Activated CD4-positive, alpha-beta memory T cell treated with anti-CD3 and anti-CD28 coated beads for 36 hours (primary cell): ENCODE measurements around the gene BACH2. TPM values are rescaled to one million over a fixed set of nuclear protein-coding genes. Genes with fewer than 3 reads are reported as not detected.
"Not testable (repeated sequence)": the region's sequence is repeated elsewhere in the genome, so short reads cannot be mapped to it uniquely, and the experiment has no call there.

ENCODE experiments used
- CTCF ChIA-PET: fragments of 350-600 bp; sonication (Branson Sonifier 250); formaldehyde crosslinking; loops from one replicate; lab custom pipeline; 2021; ENCODE audit warnings: antibody characterized with exemption, inconsistent platforms; lab: Charles Lee
- POLR2A ChIA-PET: fragments of 350-600 bp; sonication (Branson Sonifier 250); formaldehyde crosslinking; loops from one replicate; lab custom pipeline; 2021; ENCODE audit warnings: antibody characterized with exemption; lab: Charles Lee
- DNase-seq: peaks from one replicate; pipeline ENCODE4 v3.0.0-alpha.2; 2020
- H3K27ac Mint-ChIP-seq: one replicate; pipeline ENCODE4 v1.8.0; 2021; ENCODE audit warnings: mixed read lengths
- H3K27me3 Mint-ChIP-seq: one replicate; pipeline ENCODE4 v1.8.0; 2021; ENCODE audit warnings: mixed read lengths
- H3K36me3 Mint-ChIP-seq: one replicate; pipeline ENCODE4 v1.8.0; 2021; ENCODE audit warnings: mixed read lengths
- H3K4me1 Mint-ChIP-seq: one replicate; pipeline ENCODE4 v1.8.0; 2021; ENCODE audit warnings: low read depth, mixed read lengths
- H3K4me3 Mint-ChIP-seq: one replicate; pipeline ENCODE4 v1.8.0; 2021; ENCODE audit warnings: mild to moderate bottlenecking, mixed read lengths
- H3K9me3 Mint-ChIP-seq: one replicate; pipeline ENCODE4 v1.8.0; 2021; ENCODE audit warnings: mixed read lengths
- intact Hi-C: fragments of 100-400 bp; cut with micrococcal nuclease; formaldehyde crosslinking; loops from one replicate; pipeline ENCODE4 v1.15.1; 2023
- total RNA-seq, 2 experiments: library from RNA; stranded (reverse); gene quantifications; one replicate each; pipeline ENCODE4 v1.2.3, GENCODE V29; 2021

The BACH2 gene
- total RNA-seq, 2 experiments from 2014 or later = 49.2 to 55.4 TPM

GRCh38 chr6:90290811-90291420 is 5.7 kb downstream of the BACH2 start:
- Mint-ChIP-seq H3K27me3 (no peaks in the 10 kb centered on the region), H3K36me3 (peaks cover 43% of the 10 kb centered on the region), H3K9me3 (peaks cover 2% of the 10 kb centered on the region), H3K4me3 (peak overlapping the region; percentile 33), H3K27ac (peak overlapping the region; percentile 46), H3K4me1 (peaks cover 81% of the 10 kb centered on the region)
- CTCF ChIA-PET = interaction anchor here (0.9 to 8.9 kb wide), 5 partner anchors 17 to 350 kb away, joined by 3 to 144 read pairs (median 3); no protein-coding TSS in a partner anchor
- POLR2A ChIA-PET = interaction anchor here (0.6 to 1.2 kb wide), 2 partner anchors 29 to 110 kb away, joined by 3 to 4 read pairs; no protein-coding TSS in a partner anchor
- no peak for DNase-seq
- intact Hi-C loops = no loop called here

GRCh38 chr6:90289902-90290301 is 6.7 kb downstream of the BACH2 start:
- Mint-ChIP-seq H3K27me3 (no peaks in the 10 kb centered on the region), H3K4me1 (peaks cover 91% of the 10 kb centered on the region), H3K9me3 (peaks cover 2% of the 10 kb centered on the region), H3K27ac (no peak overlapping the region), H3K36me3 (peaks cover 43% of the 10 kb centered on the region), H3K4me3 (no peak overlapping the region)
- ChIA-PET POLR2A (interaction anchor here (0.6 to 1.0 kb wide), 2 partner anchors 10 to 98 kb away, joined by 3 read pairs; no protein-coding TSS in a partner anchor), CTCF (interaction anchor here (0.9 to 8.9 kb wide), 5 partner anchors 16 to 348 kb away, joined by 3 to 144 read pairs (median 19); no protein-coding TSS in a partner anchor)
- DNase-seq = no peak
- intact Hi-C loops = loop anchor here (10.0 kb wide), 1 partner anchor 465 kb away; the partner anchor contains the start of gene CASP8AP2

GRCh38 chr6:90288404-90288803 is 8.2 kb downstream of the BACH2 start:
- CTCF ChIA-PET = interaction anchor here (0.7 to 8.9 kb wide), 9 partner anchors 61 to 916 kb away, joined by 3 to 144 read pairs (median 6); no protein-coding TSS in a partner anchor
- Mint-ChIP-seq H3K36me3 (peaks cover 35% of the 10 kb centered on the region), H3K27me3 (no peaks in the 10 kb centered on the region), H3K9me3 (peaks cover 2% of the 10 kb centered on the region), H3K4me1 (peaks cover 93% of the 10 kb centered on the region), H3K27ac (peak overlapping the region; percentile 64), H3K4me3 (no peak overlapping the region)
- intact Hi-C loops = loop anchor here (10.0 kb wide), 1 partner anchor 464 kb away; the partner anchor contains the start of gene CASP8AP2
- peak; percentile 36 for DNase-seq
- POLR2A ChIA-PET = interaction anchor here (0.8 to 6.1 kb wide), 7 partner anchors 105 to 186 kb away, joined by 3 to 52 read pairs (median 3); no protein-coding TSS in a partner anchor

GRCh38 chr6:90286884-90287488 is 9.7 kb downstream of the BACH2 start:
- Mint-ChIP-seq H3K4me3 (peak overlapping the region; percentile 42), H3K9me3 (peaks cover 2% of the 10 kb centered on the region), H3K27ac (peak overlapping the region; percentile 65), H3K36me3 (peaks cover 44% of the 10 kb centered on the region), H3K27me3 (no peaks in the 10 kb centered on the region), H3K4me1 (peaks cover 93% of the 10 kb centered on the region)
- DNase-seq = peak; percentile 81
- CTCF ChIA-PET = interaction anchor here (0.6 to 8.9 kb wide), 23 partner anchors 9 to 346 kb away, joined by 3 to 144 read pairs (median 4); partner anchors contain the start of gene BACH2
- POLR2A ChIA-PET = interaction anchor here (1.0 to 6.1 kb wide), 5 partner anchors 9 to 192 kb away, joined by 3 to 52 read pairs (median 3); no protein-coding TSS in a partner anchor
- intact Hi-C loops = loop anchor here (1.0 to 10.0 kb wide), 3 partner anchors 106 to 462 kb away; partner anchors contain the start of gene CASP8AP2

- intact Hi-C loops = loop anchor here (1.0 to 10.0 kb wide), 4 partner anchors 11 to 461 kb away; partner anchors contain the start of genes BACH2 and CASP8AP2
- POLR2A ChIA-PET = interaction anchor here (1.0 to 6.1 kb wide), 17 partner anchors 13 to 466 kb away, joined by 3 to 52 read pairs (median 6); partner anchors contain the start of gene MDN1
- CTCF ChIA-PET = interaction anchor here (0.9 to 8.9 kb wide), 18 partner anchors 8 to 345 kb away, joined by 3 to 144 read pairs (median 5); partner anchors contain the start of gene BACH2
Observed at GRCh38 chr6:90285611-90286381, 10.8 kb downstream of the BACH2 start.

GRCh38 chr6:90285042-90285481 is 11.6 kb downstream of the BACH2 start:
- intact Hi-C loops = loop anchor here (1.0 to 10.0 kb wide), 4 partner anchors 11 to 460 kb away; partner anchors contain the start of genes BACH2 and CASP8AP2
- H3K36me3 Mint-ChIP-seq = peaks cover 30% of the 10 kb centered on the region
- ChIA-PET POLR2A (interaction anchor here (0.7 to 6.1 kb wide), 32 partner anchors 8 to 465 kb away, joined by 3 to 52 read pairs (median 6); partner anchors contain the start of genes BACH2 and MDN1), CTCF (interaction anchor here (0.6 to 8.9 kb wide), 20 partner anchors 9 to 1410 kb away, joined by 3 to 144 read pairs (median 5); partner anchors contain the start of gene BACH2)
- peaks cover 2% of the 10 kb centered on the region for H3K9me3 Mint-ChIP-seq
- peak overlapping the region; percentile 89 for H3K27ac Mint-ChIP-seq
- no peaks in the 10 kb centered on the region for H3K27me3 Mint-ChIP-seq
- DNase-seq = peak; percentile 47
- H3K4me1 Mint-ChIP-seq = peaks cover 88% of the 10 kb centered on the region
- peak overlapping the region; percentile 67 for H3K4me3 Mint-ChIP-seq

More at GRCh38 chr6:90285611-90286381, 10.8 kb downstream of the BACH2 start:
- no peaks in the 10 kb centered on the region for H3K27me3 Mint-ChIP-seq
- H3K27ac Mint-ChIP-seq = peak overlapping the region; percentile 89
- peaks cover 37% of the 10 kb centered on the region for H3K36me3 Mint-ChIP-seq
- peak overlapping the region; percentile 67 for H3K4me3 Mint-ChIP-seq
- DNase-seq = peak; percentile 75
- peaks cover 2% of the 10 kb centered on the region for H3K9me3 Mint-ChIP-seq
- H3K4me1 Mint-ChIP-seq = peaks cover 91% of the 10 kb centered on the region

- peak; percentile 75 for DNase-seq
- Mint-ChIP-seq H3K4me3 (peak overlapping the region; percentile 67), H3K27me3 (no peaks in the 10 kb centered on the region), H3K36me3 (peaks cover 27% of the 10 kb centered on the region), H3K27ac (peak overlapping the region; percentile 89), H3K9me3 (peaks cover 2% of the 10 kb centered on the region), H3K4me1 (peaks cover 87% of the 10 kb centered on the region)
- intact Hi-C loops = loop anchor here (1.0 to 10.0 kb wide), 16 partner anchors 10 to 460 kb away; partner anchors contain the start of genes BACH2, CASP8AP2 and MAP3K7
- ChIA-PET POLR2A (interaction anchor here (0.7 to 6.1 kb wide), 37 partner anchors 9 to 465 kb away, joined by 3 to 52 read pairs (median 5); partner anchors contain the start of genes BACH2 and MDN1), CTCF (interaction anchor here (0.6 to 8.9 kb wide), 25 partner anchors 10 to 1410 kb away, joined by 3 to 144 read pairs (median 4); partner anchors contain the start of gene BACH2)
Observed at GRCh38 chr6:90284236-90285041, 12.2 kb downstream of the BACH2 start.

GRCh38 chr6:90282265-90282664 is 14.4 kb downstream of the BACH2 start:
- CTCF ChIA-PET = interaction anchor here (0.6 kb wide), 1 partner anchor 105 kb away, joined by 3 read pairs; no protein-coding TSS in a partner anchor
- H3K4me3 Mint-ChIP-seq, POLR2A ChIA-PET, H3K27me3 Mint-ChIP-seq, H3K9me3 Mint-ChIP-seq, DNase-seq: not testable (repeated sequence)
- Mint-ChIP-seq H3K36me3 (peaks cover 24% of the 10 kb centered on the region), H3K4me1 (peaks cover 84% of the 10 kb centered on the region), H3K27ac (peak overlapping the region; percentile 46)
- intact Hi-C loops = loop anchor here (10.0 kb wide), 1 partner anchor 457 kb away; the partner anchor contains the start of gene CASP8AP2

GRCh38 chr6:90278129-90278528 is 18.5 kb downstream of the BACH2 start:
- intact Hi-C loops = no loop called here
- Mint-ChIP-seq H3K9me3 (no peaks in the 10 kb centered on the region), H3K27ac (peak overlapping the region; percentile 60), H3K4me1 (peaks cover 86% of the 10 kb centered on the region), H3K36me3 (peaks cover 17% of the 10 kb centered on the region), H3K27me3 (no peaks in the 10 kb centered on the region), H3K4me3 (no peak overlapping the region)
- CTCF ChIA-PET = interaction anchor here (0.9 to 1.6 kb wide), 3 partner anchors 8 to 116 kb away, joined by 3 to 4 read pairs (median 4); no protein-coding TSS in a partner anchor
- POLR2A ChIA-PET = no interaction called here
- no peak for DNase-seq
